Measurements from ENCODE around the gene DYNC1I1. TPM values are rescaled to one million over a fixed set of nuclear protein-coding genes. Genes with fewer than 3 reads are reported as not detected.

DYNC1I1 gene
- total RNA-seq, 1 experiment from 2014 or later, result 3.2 TPM

DNA sequence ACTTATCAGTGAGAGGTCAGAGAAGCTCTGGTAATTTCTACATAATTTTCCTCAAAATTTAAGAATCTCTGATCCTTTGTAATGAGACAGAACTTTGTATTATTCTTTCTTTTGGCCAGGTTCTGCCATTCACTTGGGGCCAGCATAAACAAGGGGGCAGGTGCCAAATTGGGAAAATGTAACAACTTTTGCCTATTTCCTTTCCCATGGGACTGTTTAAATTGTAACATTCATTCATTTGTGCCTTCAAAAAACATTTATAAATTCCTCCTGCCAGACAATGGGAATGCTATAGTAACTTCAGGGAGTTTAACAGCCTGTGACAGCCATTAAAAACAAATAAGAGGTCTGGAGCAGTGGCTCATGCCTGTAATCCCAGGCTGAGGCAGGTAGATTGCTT lies 12.4 kb downstream of the DYNC1I1 start:
- no peak for DNase-seq
- Histone ChIP-seq H3K27me3 (ENCODE audit: insufficient read depth, low read length) (0 out of 2 replicates have a peak, but pooled peaks cover under 1% of the 10 kb centered on the region), H3K4me1 (ENCODE audit: insufficient read depth, low read length) (peaks cover 2% of the 10 kb centered on the region; the same call in 1 of the 2 replicates), H4K20me1 (ENCODE audit: control insufficient read depth, insufficient read depth, insufficient read length) (no peaks in the 10 kb centered on the region), H2BK20ac (ENCODE audit: low read depth, low read length, poor library complexity, severe bottlenecking) (no peak overlapping the region), H3K9ac (ENCODE audit: extremely low read depth, insufficient read length, low read length) (no peak overlapping the region), H3T11ph (ENCODE audit: low read length) (no peak overlapping the region), H3K79me1 (ENCODE audit: insufficient read depth, low read depth, low read length, poor library complexity, severe bottlenecking) (no peaks in the 10 kb centered on the region), H3K56ac (ENCODE audit: insufficient read length, low read depth, low read length) (no peak overlapping the region), H2AFZ (ENCODE audit: low read length) (no peak overlapping the region), H2BK120ac (ENCODE audit: low read depth, low read length, poor library complexity, severe bottlenecking) (no peak overlapping the region), H4K8ac (replicated peaks; ENCODE audit: insufficient read length, low read depth, low read length) (no peak overlapping the region), H4K91ac (ENCODE audit: insufficient read length, low read depth, low read length) (no peak overlapping the region), H3K4me2 (ENCODE audit: insufficient read depth, insufficient read length, low read length) (no peak overlapping the region), H3K4ac (ENCODE audit: low read depth, low read length) (no peak overlapping the region), H3K79me2 (ENCODE audit: insufficient read depth, low read length) (no peaks in the 10 kb centered on the region), H3K23me2 (ENCODE audit: insufficient read length, low read depth, low read length, poor library complexity, severe bottlenecking) (no peaks in the 10 kb centered on the region), H2BK12ac (ENCODE audit: insufficient read length, low read depth, low read length) (no peak overlapping the region), H3K9me3 (ENCODE audit: control insufficient read depth, low read depth, low read length) (no peaks in the 10 kb centered on the region), H2BK15ac (ENCODE audit: low read depth, low read length) (no peak overlapping the region), H2BK5ac (ENCODE audit: insufficient read length, low read length) (no peak overlapping the region), H3K18ac (ENCODE audit: insufficient read length, low read depth, low read length) (no peak overlapping the region), H3K14ac (ENCODE audit: insufficient read depth, low read length) (no peak overlapping the region), H2AK5ac (ENCODE audit: insufficient read length, low read length) (no peak overlapping the region), H3K27ac (ENCODE audit: insufficient read length, low read depth, low read length) (no peak overlapping the region), H3K23ac (ENCODE audit: insufficient read length, low read depth, low read length) (no peak overlapping the region), H4K5ac (ENCODE audit: insufficient read length, low read depth, low read length) (no peak overlapping the region)
- peaks cover 18 to 21% of the 10 kb centered on the region in 2 experiments for H3K4me1 Mint-ChIP-seq
- no peak overlapping the region for H3K4me3 Mint-ChIP-seq
- TF ChIP-seq, protein P1, sequence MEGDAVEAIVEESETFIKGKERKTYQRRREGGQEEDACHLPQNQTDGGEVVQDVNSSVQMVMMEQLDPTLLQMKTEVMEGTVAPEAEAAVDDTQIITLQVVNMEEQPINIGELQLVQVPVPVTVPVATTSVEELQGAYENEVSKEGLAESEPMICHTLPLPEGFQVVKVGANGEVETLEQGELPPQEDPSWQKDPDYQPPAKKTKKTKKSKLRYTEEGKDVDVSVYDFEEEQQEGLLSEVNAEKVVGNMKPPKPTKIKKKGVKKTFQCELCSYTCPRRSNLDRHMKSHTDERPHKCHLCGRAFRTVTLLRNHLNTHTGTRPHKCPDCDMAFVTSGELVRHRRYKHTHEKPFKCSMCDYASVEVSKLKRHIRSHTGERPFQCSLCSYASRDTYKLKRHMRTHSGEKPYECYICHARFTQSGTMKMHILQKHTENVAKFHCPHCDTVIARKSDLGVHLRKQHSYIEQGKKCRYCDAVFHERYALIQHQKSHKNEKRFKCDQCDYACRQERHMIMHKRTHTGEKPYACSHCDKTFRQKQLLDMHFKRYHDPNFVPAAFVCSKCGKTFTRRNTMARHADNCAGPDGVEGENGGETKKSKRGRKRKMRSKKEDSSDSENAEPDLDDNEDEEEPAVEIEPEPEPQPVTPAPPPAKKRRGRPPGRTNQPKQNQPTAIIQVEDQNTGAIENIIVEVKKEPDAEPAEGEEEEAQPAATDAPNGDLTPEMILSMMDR (conservative IDR thresholded peaks at IDR 0.05), result no peak
- H3K27me3 Mint-ChIP-seq (ENCODE audit: low read depth), result peaks cover 20% of the 10 kb centered on the region
- no peak overlapping the region for H3K27ac Mint-ChIP-seq
- peaks cover 6 to 7% of the 10 kb centered on the region in 2 experiments; a peak in 3 of 5 replicates for H3K9me3 Mint-ChIP-seq
- peaks cover 0 to 4% (median 0%) of the 10 kb centered on the region in 3 experiments; a peak in 1 of 7 replicates for H3K36me3 Mint-ChIP-seq (ENCODE audit: insufficient read depth in 1 of 3, low read depth in 3 of 3)
